Vagina (tissue), 2 donors: ENCODE measurements around the gene POU6F2. TPM values are rescaled to one million over a fixed set of nuclear protein-coding genes. Genes with fewer than 3 reads are reported as not detected.

Source experiments
- DNase-seq, 2 donors: peaks; one replicate each; pipeline ENCODE4 v3.0.0-alpha.2; 2017; ENCODE audit errors: extremely low spot score in 2 of 2
- H3K27ac ChIP-seq: fragments of 200-600 bp; sonication (generic); one replicate; pipeline ENCODE4 v1.5.1; 2019
- H3K27me3 ChIP-seq: fragments of 200-600 bp; sonication (generic); one replicate; pipeline ENCODE4 v1.5.1; 2019
- H3K36me3 ChIP-seq, 2 donors: fragments of 200-600 bp; sonication (generic); one replicate each; pipeline ENCODE4 v1.5.1; 2017 to 2019
- H3K4me1 ChIP-seq: fragments of 200-600 bp; sonication (generic); one replicate; pipeline ENCODE4 v1.5.1; 2019
- H3K4me3 ChIP-seq, 2 donors: fragments of 200-600 bp; sonication (generic); 1 replicate in 1 of 2; 2 replicates in 1 of 2; pipeline ENCODE4 v1.5.1; 2016 to 2019
- H3K9me3 ChIP-seq: fragments of 200-600 bp; sonication (generic); one replicate; pipeline ENCODE4 v1.5.1; 2019
- POLR2A ChIP-seq, 2 donors: fragments of 450-650 bp; IDR thresholded peaks; one replicate each; pipeline ENCODE4 v1.6.1; 2017; ENCODE audit warnings: antibody characterized with exemption in 2 of 2, mild to moderate bottlenecking in 2 of 2, moderate library complexity in 2 of 2
- POLR2AphosphoS5 ChIP-seq, 2 donors: sonication (generic); formaldehyde crosslinking; IDR thresholded peaks; one replicate each; pipeline ENCODE4 v1.9.0; 2017; ENCODE audit warnings: antibody characterized with exemption in 2 of 2, mild to moderate bottlenecking in 2 of 2, low read depth in 1 of 2; ENCODE audit not compliant: insufficient read depth in 1 of 2
- intact Hi-C: fragments of 100-400 bp; cut with DNase I; formaldehyde crosslinking; loops from one replicate; pipeline ENCODE4 v1.15.1; 2023
- total RNA-seq: library from RNA; depleted of rRNA; stranded (reverse); fragments of >200 nt; gene quantifications from one replicate; pipeline ENCODE4 v1.2.3, GENCODE V29; 2016
- TF ChIP-seq, protein P1 (sequence below), 3 experiments: fragments of 450-650 bp in 2 of 3; fragments of 200-600 bp in 1 of 3; sonication (generic) in 1 of 3; IDR thresholded peaks; one replicate each; pipeline ENCODE4 v1.5.1; 2017 to 2019; ENCODE audit warnings: antibody characterized with exemption in 3 of 3, mild to moderate bottlenecking in 2 of 3, moderate library complexity in 2 of 3

The POU6F2 gene
- total RNA-seq, 1 donor from 2014 or later: not detected

DNA sequence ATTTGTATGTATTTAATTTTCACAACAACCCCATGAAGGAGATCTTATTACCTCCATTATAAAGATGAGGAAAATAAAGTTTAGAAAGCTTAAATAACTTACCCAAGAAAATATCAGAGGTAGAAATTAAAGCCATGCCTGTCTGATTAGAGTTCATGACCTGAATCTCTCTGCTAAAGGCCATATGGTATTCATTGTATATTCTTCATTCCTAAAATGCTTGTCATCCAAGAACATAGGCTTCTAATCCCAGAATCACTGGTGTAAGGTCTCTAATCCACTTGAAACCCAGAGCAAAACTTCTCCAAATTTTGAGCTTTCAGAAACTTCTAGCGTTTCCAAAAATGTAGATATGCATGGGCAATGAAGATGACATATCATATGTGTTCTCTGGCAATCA, 516.2 kb downstream of the POU6F2 start:
- Histone ChIP-seq H3K27me3 (no peaks in the 10 kb centered on the region), H3K9me3 (no peaks in the 10 kb centered on the region), H3K4me3 (no peak overlapping the region), H3K27ac (no peak overlapping the region), H3K4me1 (no peaks in the 10 kb centered on the region), H3K36me3 (no peaks in the 10 kb centered on the region)
- TF ChIP-seq POLR2AphosphoS5 (IDR thresholded peaks at IDR 0.05; ENCODE audit: insufficient read depth in 1 of 2, low read depth in 1 of 2) (no peak), POLR2A (IDR thresholded peaks at IDR 0.05) (no peak)
- TF ChIP-seq, protein P1, sequence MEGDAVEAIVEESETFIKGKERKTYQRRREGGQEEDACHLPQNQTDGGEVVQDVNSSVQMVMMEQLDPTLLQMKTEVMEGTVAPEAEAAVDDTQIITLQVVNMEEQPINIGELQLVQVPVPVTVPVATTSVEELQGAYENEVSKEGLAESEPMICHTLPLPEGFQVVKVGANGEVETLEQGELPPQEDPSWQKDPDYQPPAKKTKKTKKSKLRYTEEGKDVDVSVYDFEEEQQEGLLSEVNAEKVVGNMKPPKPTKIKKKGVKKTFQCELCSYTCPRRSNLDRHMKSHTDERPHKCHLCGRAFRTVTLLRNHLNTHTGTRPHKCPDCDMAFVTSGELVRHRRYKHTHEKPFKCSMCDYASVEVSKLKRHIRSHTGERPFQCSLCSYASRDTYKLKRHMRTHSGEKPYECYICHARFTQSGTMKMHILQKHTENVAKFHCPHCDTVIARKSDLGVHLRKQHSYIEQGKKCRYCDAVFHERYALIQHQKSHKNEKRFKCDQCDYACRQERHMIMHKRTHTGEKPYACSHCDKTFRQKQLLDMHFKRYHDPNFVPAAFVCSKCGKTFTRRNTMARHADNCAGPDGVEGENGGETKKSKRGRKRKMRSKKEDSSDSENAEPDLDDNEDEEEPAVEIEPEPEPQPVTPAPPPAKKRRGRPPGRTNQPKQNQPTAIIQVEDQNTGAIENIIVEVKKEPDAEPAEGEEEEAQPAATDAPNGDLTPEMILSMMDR (IDR thresholded peaks at IDR 0.05): no peak
- no peak for DNase-seq
- intact Hi-C loops: no loop called here

DNA sequence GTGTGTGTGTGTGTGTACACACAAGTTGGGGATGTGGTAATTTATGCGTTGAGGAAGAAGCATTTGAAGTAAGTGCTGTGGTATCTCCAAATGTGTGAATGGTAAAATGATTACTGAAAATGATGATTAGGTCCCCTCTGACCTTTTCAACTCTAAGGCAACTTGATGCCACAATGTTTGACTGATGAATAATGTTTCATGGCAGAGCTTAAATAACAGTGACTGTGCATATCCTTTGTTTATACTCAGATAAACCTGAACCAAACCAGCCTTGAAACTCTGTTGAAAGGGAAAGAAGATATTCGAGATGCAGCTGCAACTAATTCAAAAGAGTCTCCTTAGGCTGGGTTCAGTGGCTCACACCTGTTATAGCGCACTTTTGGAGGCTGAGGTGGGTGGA, 523.6 kb downstream of the POU6F2 start:
- Histone ChIP-seq H3K9me3 (no peaks in the 10 kb centered on the region), H3K36me3 (no peaks in the 10 kb centered on the region), H3K27ac (no peak overlapping the region), H3K4me1 (no peaks in the 10 kb centered on the region), H3K4me3 (no peak overlapping the region), H3K27me3 (no peaks in the 10 kb centered on the region)
- DNase-seq: no peak
- TF ChIP-seq POLR2AphosphoS5 (IDR thresholded peaks at IDR 0.05; ENCODE audit: insufficient read depth in 1 of 2, low read depth in 1 of 2) (no peak), POLR2A (IDR thresholded peaks at IDR 0.05) (no peak)
- TF ChIP-seq, protein P1 (IDR thresholded peaks at IDR 0.05): no peak
- intact Hi-C loops: no loop called here

DNA sequence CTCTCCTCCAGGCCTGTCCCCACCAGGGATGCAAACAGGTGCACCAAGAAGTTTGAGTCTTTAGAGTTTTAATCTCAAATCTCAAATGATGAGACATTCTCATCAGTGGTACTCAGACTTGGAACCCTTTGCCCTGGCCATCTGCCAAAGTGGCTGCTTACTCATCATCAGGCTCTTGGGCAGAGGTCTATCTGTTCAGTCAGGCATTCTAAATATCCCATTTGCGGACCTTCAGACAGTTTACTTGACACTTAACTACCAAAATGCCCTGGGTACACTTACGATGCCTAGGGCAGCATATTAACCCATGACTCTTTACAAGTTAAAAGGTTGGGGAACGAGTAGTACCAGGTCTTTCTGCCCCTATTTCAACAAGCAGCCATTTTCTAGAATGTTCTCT, 527.3 kb downstream of the POU6F2 start:
- Histone ChIP-seq H3K4me1 (no peaks in the 10 kb centered on the region), H3K9me3 (no peaks in the 10 kb centered on the region), H3K27me3 (no peaks in the 10 kb centered on the region), H3K27ac (no peak overlapping the region), H3K36me3 (no peaks in the 10 kb centered on the region), H3K4me3 (no peak overlapping the region)
- TF ChIP-seq, protein P1 (IDR thresholded peaks at IDR 0.05): no peak
- TF ChIP-seq POLR2AphosphoS5 (IDR thresholded peaks at IDR 0.05; ENCODE audit: insufficient read depth in 1 of 2, low read depth in 1 of 2): no peak
- no peak for TF ChIP-seq POLR2A (IDR thresholded peaks at IDR 0.05)
- intact Hi-C loops: no loop called here
- no peak for DNase-seq

DNA sequence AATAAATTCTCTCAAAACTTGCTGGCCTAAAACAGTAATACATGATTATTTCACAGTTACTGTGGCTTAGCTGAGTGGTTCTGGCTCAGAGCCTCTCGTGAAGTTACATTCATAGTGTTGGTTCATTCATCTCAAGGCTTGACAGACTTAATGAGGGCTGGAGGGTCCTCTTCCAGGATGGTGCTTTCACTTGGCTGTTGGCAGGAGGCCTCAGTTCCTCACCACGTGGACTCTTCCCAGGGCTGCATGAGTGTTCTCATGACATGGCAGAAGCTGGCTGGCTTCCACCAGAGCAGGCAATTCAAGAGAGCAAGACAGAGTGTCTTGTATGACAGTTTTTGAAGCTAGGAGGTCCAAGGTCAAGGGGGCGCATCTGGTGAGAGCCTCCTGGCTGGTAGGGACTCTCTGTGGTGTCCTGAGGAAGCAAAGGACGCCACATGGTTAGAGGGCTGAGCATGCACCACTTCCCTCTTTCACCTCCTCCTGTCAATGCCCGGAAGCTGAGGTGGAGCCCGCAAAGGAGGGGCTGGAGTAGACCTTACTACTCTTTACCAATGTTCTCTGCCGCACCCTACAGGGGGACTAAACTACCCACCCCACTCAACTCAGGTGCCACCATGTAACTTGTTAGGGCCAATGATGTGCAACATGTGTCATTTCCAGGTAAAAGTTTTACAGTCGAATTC, 530.3 kb downstream of the POU6F2 start:
- H3K27me3 ChIP-seq: no peaks in the 10 kb centered on the region
- no peaks in the 10 kb centered on the region for H3K36me3 ChIP-seq
- no peak overlapping the region for H3K27ac ChIP-seq
- no peaks in the 10 kb centered on the region for H3K9me3 ChIP-seq
- no peaks in the 10 kb centered on the region for H3K4me1 ChIP-seq
- no peak for DNase-seq
- intact Hi-C loops: no loop called here
- TF ChIP-seq POLR2AphosphoS5 (IDR thresholded peaks at IDR 0.05; ENCODE audit: insufficient read depth in 1 of 2, low read depth in 1 of 2) (no peak), POLR2A (IDR thresholded peaks at IDR 0.05) (no peak)
- TF ChIP-seq, protein P1 (IDR thresholded peaks at IDR 0.05): no peak
- no peak overlapping the region for H3K4me3 ChIP-seq

DNA sequence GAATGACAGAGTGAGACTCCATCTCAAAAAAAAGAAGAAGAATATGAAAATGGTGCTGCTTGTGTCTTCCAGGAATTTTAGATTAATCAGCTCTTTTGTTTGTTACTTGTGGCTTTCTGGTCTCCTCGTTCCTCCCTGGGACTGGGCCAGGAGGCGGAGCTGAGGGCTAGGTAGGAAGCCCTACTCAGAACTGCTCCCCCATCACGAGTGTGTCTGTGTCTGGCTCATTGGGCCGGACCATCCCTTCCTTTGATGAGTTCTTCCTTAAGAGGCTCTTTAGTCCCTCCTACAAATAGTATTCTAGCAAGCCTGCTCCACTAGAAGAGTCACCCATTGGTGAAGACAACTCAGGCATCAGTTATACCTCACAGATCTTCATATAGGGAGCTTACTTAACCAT, 531.7 kb downstream of the POU6F2 start:
- intact Hi-C loops: no loop called here

More for the DNA sequence above, 531.7 kb downstream of the POU6F2 start:
- H3K4me1 ChIP-seq: no peaks in the 10 kb centered on the region
- H3K27ac ChIP-seq: no peak overlapping the region
- no peak for DNase-seq
- no peaks in the 10 kb centered on the region for H3K9me3 ChIP-seq
- H3K36me3 ChIP-seq: no peaks in the 10 kb centered on the region
- no peak overlapping the region for H3K4me3 ChIP-seq
- H3K27me3 ChIP-seq: no peaks in the 10 kb centered on the region
- no peak for TF ChIP-seq POLR2AphosphoS5 (IDR thresholded peaks at IDR 0.05; ENCODE audit: insufficient read depth in 1 of 2, low read depth in 1 of 2)
- TF ChIP-seq POLR2A (IDR thresholded peaks at IDR 0.05): no peak
- TF ChIP-seq, protein P1 (IDR thresholded peaks at IDR 0.05): no peak
